Panc1 (cell line): Measurements from ENCODE around the gene ARSI. TPM values are rescaled to one million over a fixed set of nuclear protein-coding genes. Genes with fewer than 3 reads are reported as not detected.

Experiments
- ATAC-seq: fragments of 200-7000 bp; cut with Tn5 transposase; 2 replicates; pipeline ENCODE4 v1.9.1; 2020; ENCODE audit warnings: mild to moderate bottlenecking, moderate library complexity
- BruUV-seq: library from RNA; stranded (reverse); fragments of 400-500 nt; replicated peaks from 2 replicates; lab custom pipeline; 2021; lab: Mats Ljungman, UMichigan
- CTCF ChIA-PET: fragments of 300-600 bp; sonication (Branson Sonifier 250); formaldehyde crosslinking; loops from one replicate; lab custom pipeline; 2022; ENCODE audit warnings: antibody characterized with exemption; lab: Charles Lee
- POLR2A ChIA-PET: fragments of 300-600 bp; sonication (Branson Sonifier 250); formaldehyde crosslinking; loops from one replicate; lab custom pipeline; 2022; ENCODE audit warnings: antibody characterized with exemption; lab: Charles Lee
- DNase-seq: peaks from one replicate; pipeline ENCODE4 v3.0.0-alpha.2; 2010; ENCODE audit warnings: low read depth, low spot score
- H3K27ac ChIP-seq: 2 replicates; pipeline ENCODE4 v1.5.1; 2011; ENCODE audit warnings: mild to moderate bottlenecking, low read length, inconsistent platforms
- H3K27me3 ChIP-seq: fragments of 200-500 bp; sonication (Bioruptor generic); 2 replicates; pipeline ENCODE4 v1.6.0; 2014; ENCODE audit warnings: low read length, inconsistent platforms; ENCODE audit not compliant: control insufficient read depth, insufficient read depth
- H3K36me3 ChIP-seq: fragments of 200-500 bp; sonication (Bioruptor generic); 2 replicates; pipeline ENCODE4 v1.5.1; 2014; ENCODE audit warnings: inconsistent platforms, mild to moderate bottlenecking, low read length, moderate library complexity; ENCODE audit not compliant: control insufficient read depth, insufficient read depth
- H3K4me1 ChIP-seq: 2 replicates; pipeline ENCODE4 v1.5.1; 2011; ENCODE audit warnings: inconsistent platforms, mild to moderate bottlenecking, low read length, moderate library complexity; ENCODE audit not compliant: control insufficient read depth, insufficient read depth
- H3K4me3 ChIP-seq, 2 experiments: 2 replicates each; pipeline ENCODE4 v1.5.1; 2011 to 2012; ENCODE audit warnings: low read depth in 2 of 2, low read length in 2 of 2, mild to moderate bottlenecking in 2 of 2, inconsistent platforms in 1 of 2, moderate library complexity in 1 of 2
- H3K9me3 ChIP-seq: fragments of 200-500 bp; sonication (Bioruptor generic); 2 replicates; pipeline ENCODE4 v1.5.1; 2014; ENCODE audit warnings: low read depth, mild to moderate bottlenecking, inconsistent platforms, low read length, moderate library complexity; ENCODE audit not compliant: control insufficient read depth, insufficient read depth
- CTCF ChIP-seq: fragments of 450-650 bp; IDR thresholded peaks from 2 replicates; pipeline ENCODE4 v1.5.1; 2017; ENCODE audit warnings: mild to moderate bottlenecking
- POLR2AphosphoS5 ChIP-seq: IDR thresholded peaks from 2 replicates; pipeline ENCODE4 v1.6.1; 2012; ENCODE audit warnings: mild to moderate bottlenecking, low read depth, low read length, moderate library complexity
- REST ChIP-seq, 2 experiments: IDR thresholded peaks; 2 replicates each; pipeline ENCODE4 v1.6.1; 2011 to 2012; ENCODE audit warnings: low read depth in 2 of 2, control low read depth in 1 of 2, low read length in 1 of 2, mild to moderate bottlenecking in 1 of 2, moderate library complexity in 1 of 2; ENCODE audit not compliant: insufficient read depth in 1 of 2
- SIN3A ChIP-seq: IDR thresholded peaks from 2 replicates; pipeline ENCODE4 v1.6.1; 2012; ENCODE audit warnings: low read depth, mild to moderate bottlenecking, low read length, moderate library complexity, borderline replicate concordance; ENCODE audit not compliant: insufficient read depth
- TCF7L2 ChIP-seq: IDR thresholded peaks from 2 replicates; pipeline ENCODE4 v1.6.1; 2011; ENCODE audit warnings: mild to moderate bottlenecking, low read depth, low read length, inconsistent platforms
- in situ Hi-C: cut with HindIII; loops from 2 replicates; pipeline ENCODE4 v1.10.0; 2016; ENCODE audit warnings: low sequenced_read_pairs, low pct_unique_long_range_greater_than_20kb
- intact Hi-C: fragments of 100-400 bp; cut with micrococcal nuclease; formaldehyde crosslinking; loops from one replicate; pipeline ENCODE4 v1.10.0; 2022; ENCODE audit not compliant: unreplicated experiment
- total RNA-seq: library from RNA; stranded (reverse); gene quantifications from one replicate; pipeline ENCODE4 v1.2.1, GENCODE V29; 2021; ENCODE audit not compliant: unreplicated experiment

Gene ARSI
- total RNA-seq, 1 experiment from 2014 or later: 18.6 TPM

GRCh38 chr5:150340614-150341255, 38.0 kb upstream of the ARSI start:
- Histone ChIP-seq H3K27me3 (no peaks in the 10 kb centered on the region), H3K27ac (no peak overlapping the region), H3K36me3 (no peaks in the 10 kb centered on the region), H3K4me1 (no peaks in the 10 kb centered on the region; the same call in 1 of the 2 replicates), H3K9me3 (no peaks in the 10 kb centered on the region), H3K4me3 (no peak overlapping the region)
- ATAC-seq: peak; percentile 19; the same call in 1 of the 2 replicates
- CTCF ChIA-PET: no interaction called here
- no TSS peak for BruUV-seq
- no peak for TF ChIP-seq REST (IDR thresholded peaks at IDR 0.05; ENCODE audit: insufficient read depth in 1 of 2, low read depth in 2 of 2, low read length in 1 of 2)
- no peak for TF ChIP-seq SIN3A
- no peak for TF ChIP-seq TCF7L2
- TF ChIP-seq POLR2AphosphoS5: no peak
- no peak for TF ChIP-seq CTCF
- in situ Hi-C loops: no loop called here
- POLR2A ChIA-PET: interaction anchor here (0.7 kb wide), 1 partner anchor 9 kb away, joined by 8 read pairs; no protein-coding TSS in a partner anchor
- DNase-seq: no peak
- intact Hi-C loops: loop anchor here (1.0 kb wide), 1 partner anchor 63 kb away; no protein-coding TSS in a partner anchor

GRCh38 chr5:150339841-150340240, 37.1 kb upstream of the ARSI start:
- CTCF ChIA-PET: interaction anchor here (0.7 kb wide), 1 partner anchor 20 kb away, joined by 3 read pairs; no protein-coding TSS in a partner anchor
- no peaks in the 10 kb centered on the region; the same call in 1 of the 2 replicates for H3K4me1 ChIP-seq
- TF ChIP-seq SIN3A (no peak), REST (IDR thresholded peaks at IDR 0.05; ENCODE audit: insufficient read depth in 1 of 2, low read depth in 2 of 2, low read length in 1 of 2) (no peak), POLR2AphosphoS5 (no peak), CTCF (no peak), TCF7L2 (no peak)
- in situ Hi-C loops (no loop called here), intact Hi-C loops (loop anchor here (1.0 kb wide), 1 partner anchor 63 kb away; no protein-coding TSS in a partner anchor)
- H3K9me3 ChIP-seq: no peaks in the 10 kb centered on the region
- no peaks in the 10 kb centered on the region for H3K27me3 ChIP-seq
- ATAC-seq (no peak), DNase-seq (no peak)
- no peak overlapping the region for H3K4me3 ChIP-seq
- H3K27ac ChIP-seq: no peak overlapping the region
- no peaks in the 10 kb centered on the region for H3K36me3 ChIP-seq
- no TSS peak for BruUV-seq
- POLR2A ChIA-PET: no interaction called here
